ENCODE results near the gene ITPR3. TPM values are rescaled to one million over a fixed set of nuclear protein-coding genes. Genes with fewer than 3 reads are reported as not detected.

Gene ITPR3
- total and polyA plus RNA-seq, 10 donors: 9.9 to 95.6 (median 62.1) TPM

DNA sequence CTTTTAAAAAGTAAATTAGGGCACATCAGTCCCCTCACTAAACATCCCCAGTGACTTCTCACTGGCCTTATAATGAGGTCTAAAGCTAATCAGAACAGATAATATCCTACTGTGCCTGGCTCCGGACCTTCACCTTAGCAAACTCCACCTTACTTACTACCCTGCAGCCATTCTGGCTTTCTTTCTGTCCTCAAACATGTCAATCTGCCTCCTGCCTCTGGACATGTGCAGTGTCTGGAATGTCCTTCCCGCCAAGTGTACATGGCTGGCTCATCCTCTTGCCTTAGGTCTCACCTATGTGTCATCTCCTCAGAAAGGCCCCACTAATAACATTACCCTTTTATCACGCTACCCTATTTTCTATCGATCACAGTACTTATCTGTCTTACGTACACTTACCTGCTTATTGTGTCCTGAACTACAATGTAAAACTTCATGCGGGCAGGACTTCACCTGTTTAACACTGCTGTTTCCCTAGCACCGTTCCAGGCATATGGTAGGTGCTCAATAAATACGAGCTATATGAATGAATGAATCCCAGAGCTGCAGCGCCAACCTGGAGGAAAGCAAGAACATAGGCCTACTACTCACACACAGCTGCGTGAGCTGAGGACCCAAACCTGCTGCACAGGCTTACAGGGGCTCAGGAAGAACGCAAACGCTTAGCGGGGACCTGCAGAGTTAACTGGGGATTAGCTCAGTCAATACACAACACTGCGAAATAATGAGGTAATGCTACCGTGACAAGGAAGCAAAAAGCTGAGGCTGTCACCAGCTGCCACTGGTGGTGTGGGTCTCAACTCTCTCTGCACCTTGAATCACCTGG, 89.4 kb downstream of the ITPR3 start:
- no peaks in the 10 kb centered on the region for H3K27me3 ChIP-seq (replicated peaks in 1 of 7)
- intact Hi-C loops (cut with DNase I; ENCODE audit: low total_unique reads): no loop called here

DNA sequence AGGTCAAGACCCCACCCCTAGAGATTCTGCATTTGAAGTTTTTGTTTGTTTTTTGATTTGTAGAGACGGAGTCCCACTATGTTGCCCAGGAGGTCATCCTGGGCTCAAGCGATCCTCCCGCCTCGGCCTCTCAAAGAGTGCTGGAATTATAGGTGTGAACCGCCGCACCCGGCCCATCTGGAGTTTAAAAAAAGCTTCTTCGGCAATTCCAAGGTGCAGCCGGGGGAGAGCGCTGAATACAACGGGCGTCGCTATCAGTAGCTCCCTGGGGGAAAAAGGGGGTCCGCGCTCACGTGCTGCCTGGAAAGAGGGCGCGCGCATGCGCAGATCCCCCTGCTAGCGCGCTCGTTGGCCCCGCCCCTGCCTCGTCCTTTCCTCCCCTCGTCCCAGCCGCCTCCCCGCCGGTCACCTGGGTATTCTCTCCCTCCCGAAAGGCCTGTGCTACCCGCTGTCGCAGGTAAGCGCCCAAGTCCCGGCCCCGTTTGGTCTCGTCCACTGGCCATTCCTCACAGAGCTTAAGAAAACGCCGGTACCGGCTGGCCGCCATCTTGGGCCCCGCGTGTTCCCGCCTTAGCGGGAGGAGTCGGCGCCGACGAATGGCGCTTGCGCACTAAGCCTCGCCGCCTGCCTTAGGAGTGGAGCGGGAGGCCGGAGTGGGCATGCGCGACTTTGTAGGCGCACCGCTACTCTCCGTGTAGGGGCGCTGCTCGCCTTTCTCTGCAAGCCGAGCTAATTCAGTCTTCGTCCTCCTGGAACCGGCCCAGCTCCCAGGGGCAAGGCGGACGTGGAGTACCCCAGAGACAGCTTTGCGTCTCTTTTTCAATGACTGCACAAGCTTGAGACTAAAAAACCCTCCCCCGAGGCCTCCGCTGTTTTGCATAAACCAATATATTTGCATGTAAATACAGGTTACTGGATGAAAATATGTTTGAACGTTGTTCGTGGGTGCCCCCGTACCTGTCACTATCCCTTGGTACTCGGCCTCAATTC, 90.3 kb downstream of the ITPR3 start, which contains the start of gene UQCC2:
TSS of gene UQCC2 (minus strand) at position 561 of the 990 bp plus-strand sequence. CDS start at position 547, 14 bp downstream.
- Histone ChIP-seq H3K36me3 (peaks cover 0 to 33% (median 5%) of the 10 kb centered on the region in 6 donors), H3K27me3 (replicated peaks in 1 of 7) (no peaks in the 10 kb centered on the region), H3K9me3 (no peaks in the 10 kb centered on the region), H3K4me1 (peaks cover 10 to 49% (median 24%) of the 10 kb centered on the region in 6 donors), H3K4me3 (peak within 1 kb of the TSS; percentile 76 to 96 (median 90)), H3K27ac (peak within 1 kb of the TSS; percentile 93 to 97 (median 95))
- TF ChIP-seq POLR2AphosphoS5 (IDR thresholded peaks at IDR 0.05): peak; percentile 95 to 97 (median 95)
- peak in 2 of 3 donors; percentile 51 to 68 for TF ChIP-seq POLR2A (IDR thresholded peaks at IDR 0.05)
- TF ChIP-seq, protein P1, sequence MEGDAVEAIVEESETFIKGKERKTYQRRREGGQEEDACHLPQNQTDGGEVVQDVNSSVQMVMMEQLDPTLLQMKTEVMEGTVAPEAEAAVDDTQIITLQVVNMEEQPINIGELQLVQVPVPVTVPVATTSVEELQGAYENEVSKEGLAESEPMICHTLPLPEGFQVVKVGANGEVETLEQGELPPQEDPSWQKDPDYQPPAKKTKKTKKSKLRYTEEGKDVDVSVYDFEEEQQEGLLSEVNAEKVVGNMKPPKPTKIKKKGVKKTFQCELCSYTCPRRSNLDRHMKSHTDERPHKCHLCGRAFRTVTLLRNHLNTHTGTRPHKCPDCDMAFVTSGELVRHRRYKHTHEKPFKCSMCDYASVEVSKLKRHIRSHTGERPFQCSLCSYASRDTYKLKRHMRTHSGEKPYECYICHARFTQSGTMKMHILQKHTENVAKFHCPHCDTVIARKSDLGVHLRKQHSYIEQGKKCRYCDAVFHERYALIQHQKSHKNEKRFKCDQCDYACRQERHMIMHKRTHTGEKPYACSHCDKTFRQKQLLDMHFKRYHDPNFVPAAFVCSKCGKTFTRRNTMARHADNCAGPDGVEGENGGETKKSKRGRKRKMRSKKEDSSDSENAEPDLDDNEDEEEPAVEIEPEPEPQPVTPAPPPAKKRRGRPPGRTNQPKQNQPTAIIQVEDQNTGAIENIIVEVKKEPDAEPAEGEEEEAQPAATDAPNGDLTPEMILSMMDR (IDR thresholded peaks at IDR 0.05 in 8 of 11, conservative IDR thresholded peaks at IDR 0.05 in 3 of 11): peak in 10 of 11 experiments; percentile 60 to 88 (median 70)
- intact Hi-C loops (cut with DNase I; ENCODE audit: low total_unique reads): no loop called here
- 2 to 3% (median 2%) methylated on average over 67 to 73 of the region's 73 CpGs for WGBS, 5 donors
- peak; percentile 99 for DNase-seq

More for the DNA sequence above, 89.4 kb downstream of the ITPR3 start:
- H3K4me1 ChIP-seq: peaks cover 10 to 49% (median 24%) of the 10 kb centered on the region in 6 donors
- peaks cover 0 to 33% (median 5%) of the 10 kb centered on the region in 6 donors for H3K36me3 ChIP-seq
- no peak for TF ChIP-seq POLR2AphosphoS5 (IDR thresholded peaks at IDR 0.05)
- TF ChIP-seq, protein P1 (IDR thresholded peaks at IDR 0.05 in 8 of 11, conservative IDR thresholded peaks at IDR 0.05 in 3 of 11): no peak
- no peak for TF ChIP-seq POLR2A (IDR thresholded peaks at IDR 0.05)
- H3K4me3 ChIP-seq: peak overlapping the region; percentile 76 to 96 (median 90)
- peak; percentile 64 for DNase-seq
- WGBS, 5 donors: 79 to 83% (median 80%) methylated on average over 15 of the region's 15 CpGs
- no peaks in the 10 kb centered on the region for H3K9me3 ChIP-seq
- peak overlapping the region in 6 of 8 donors; percentile 94 to 97 (median 96) for H3K27ac ChIP-seq

DNA sequence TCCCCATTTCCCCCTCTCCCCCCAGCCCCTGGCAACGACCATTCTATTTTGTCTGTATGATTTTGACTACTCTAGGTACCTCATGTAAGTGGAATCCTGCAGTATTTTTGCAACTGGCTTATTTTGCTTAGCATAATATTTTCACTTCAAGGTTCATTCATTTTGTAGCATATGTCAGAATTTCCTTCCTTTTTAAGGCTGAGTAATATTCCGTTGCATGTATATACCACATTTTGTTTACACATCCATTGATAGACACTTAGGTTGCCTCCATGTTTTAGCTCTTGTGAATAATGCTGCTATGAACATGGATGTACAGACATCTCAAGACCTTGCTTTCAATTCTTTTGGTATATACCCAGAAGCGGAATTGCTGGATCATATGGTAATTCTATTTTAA, 91.8 kb downstream of the ITPR3 start:
- Histone ChIP-seq H3K4me3 (no peak overlapping the region), H3K27ac (no peak overlapping the region), H3K36me3 (peaks cover 0 to 24% (median 4%) of the 10 kb centered on the region in 6 donors), H3K9me3 (no peaks in the 10 kb centered on the region), H3K4me1 (peaks cover 10 to 44% (median 24%) of the 10 kb centered on the region in 6 donors), H3K27me3 (replicated peaks in 1 of 7) (no peaks in the 10 kb centered on the region)
- TF ChIP-seq, protein P1 (IDR thresholded peaks at IDR 0.05 in 8 of 11, conservative IDR thresholded peaks at IDR 0.05 in 3 of 11): no peak
- TF ChIP-seq POLR2AphosphoS5 (IDR thresholded peaks at IDR 0.05) (no peak), POLR2A (IDR thresholded peaks at IDR 0.05) (no peak)
- 67 to 87% (median 75%) methylated on average over 3 of the region's 3 CpGs for WGBS, 5 donors
- intact Hi-C loops (cut with DNase I; ENCODE audit: low total_unique reads): no loop called here
- DNase-seq: no peak

All from spleen (tissue), 11 donors.